Stimulated activated CD8-positive, alpha-beta memory T cell treated with anti-CD3 and anti-CD28 coated beads, Interleukin-15, amount 100 ng/mL, for 1 hour (primary cell): Measurements from ENCODE around the gene STIM1.

Source experiments
- DNase-seq: peaks from one replicate; pipeline ENCODE4 v3.0.0-alpha.2; 2020; ENCODE audit warnings: low read depth

Gene STIM1

GRCh38 chr11:4071325-4071724 lies 215.9 kb downstream of the STIM1 start:
- no peak for DNase-seq

GRCh38 chr11:4071914-4072313 lies 216.4 kb downstream of the STIM1 start:
- no peak for DNase-seq

- DNase-seq, result peak; percentile 9
Observed at GRCh38 chr11:4072668-4073285, 217.3 kb downstream of the STIM1 start.

- no peak for DNase-seq
Observed at GRCh38 chr11:4074266-4074665, 218.8 kb downstream of the STIM1 start.

- no peak for DNase-seq
Observed at GRCh38 chr11:4076774-4077173, 221.3 kb downstream of the STIM1 start.

- DNase-seq, result no peak
Observed at GRCh38 chr11:4083198-4083597, 227.7 kb downstream of the STIM1 start.

- DNase-seq, result no peak
Observed at GRCh38 chr11:4084406-4085125, 229.1 kb downstream of the STIM1 start.

- DNase-seq, result no peak
Observed at GRCh38 chr11:4085575-4085974, 230.1 kb downstream of the STIM1 start.

- no peak for DNase-seq
Observed at GRCh38 chr11:4086575-4087353, 231.3 kb downstream of the STIM1 start.

- DNase-seq, result no peak
Observed at GRCh38 chr11:4087551-4087950, 232.1 kb downstream of the STIM1 start.

GRCh38 chr11:4090258-4090657 lies 234.8 kb downstream of the STIM1 start:
- DNase-seq, result no peak

GRCh38 chr11:4092026-4092425 lies 236.6 kb downstream of the STIM1 start:
- DNase-seq, result no peak

GRCh38 chr11:4093519-4094347 lies 238.3 kb downstream of the STIM1 start:
- DNase-seq, result no peak

GRCh38 chr11:4094348-4095291 lies 239.2 kb downstream of the STIM1 start, which contains the start of gene RRM1:
Gene RRM1 (plus strand): TSS chr11:4094799. CDS start chr11:4095013, 214 bp downstream.
- DNase-seq, result peak; percentile 88

GRCh38 chr11:4095509-4096230 lies 240.2 kb downstream of the STIM1 start:
- no peak for DNase-seq

- no peak for DNase-seq
Observed at GRCh38 chr11:4098026-4098621, 242.7 kb downstream of the STIM1 start.

- no peak for DNase-seq
Observed at GRCh38 chr11:4102711-4103110, 247.2 kb downstream of the STIM1 start.

- no peak for DNase-seq
Observed at GRCh38 chr11:4103269-4103668, 247.8 kb downstream of the STIM1 start.

- no peak for DNase-seq
Observed at GRCh38 chr11:4105916-4106315, 250.5 kb downstream of the STIM1 start.

- no peak for DNase-seq
Observed at GRCh38 chr11:4111834-4112233, 256.4 kb downstream of the STIM1 start.
